HCT116 (cell line): Measurements from ENCODE around the gene CUX1. TPM values are rescaled to one million over a fixed set of nuclear protein-coding genes. Genes with fewer than 3 reads are reported as not detected.

Experiments used
- ATAC-seq: fragments of 200-7000 bp; cut with Tn5 transposase; 2 replicates; pipeline ENCODE4 v1.9.1; 2020; ENCODE audit warnings: mild to moderate bottlenecking, moderate library complexity
- BruUV-seq: library from RNA; stranded (reverse); fragments of 400-500 nt; replicated peaks from 2 replicates; lab custom pipeline; 2021; lab: Mats Ljungman, UMichigan
- CTCF ChIA-PET: fragments of 300-600 bp; sonication (Branson Sonifier 250); formaldehyde crosslinking; loops from one replicate; lab custom pipeline; 2021; ENCODE audit warnings: antibody characterized with exemption; lab: Charles Lee
- POLR2A ChIA-PET: fragments of 300-600, 350-600 bp; sonication (Branson Sonifier 250); formaldehyde crosslinking; loops from one replicate; lab custom pipeline; 2021; ENCODE audit warnings: antibody characterized with exemption; lab: Charles Lee
- RAD21 ChIA-PET, 2 experiments: fragments of 300-600 bp; sonication (Branson Sonifier 250); formaldehyde crosslinking; loops; one replicate each; lab custom pipeline; 2023; ENCODE audit warnings: low total read pairs in 2 of 2; ENCODE audit not compliant: uncharacterized antibody in 2 of 2, unreplicated experiment in 2 of 2, low non-redundant PET in 1 of 2; lab: Charles Lee
- DNase-seq: peaks from one replicate; pipeline ENCODE4 v3.0.0-alpha.2; 2010; ENCODE audit warnings: low read depth, low spot score
- H2AFZ ChIP-seq: fragments of 200-600 bp; shearing (Covaris generic), sonication (generic); 2 replicates; pipeline ENCODE4 v1.6.1; 2017; ENCODE audit warnings: low read depth, mixed run types, mixed read lengths, antibody characterized with exemption, low read length; ENCODE audit not compliant: poor library complexity, severe bottlenecking
- H3K27ac ChIP-seq: 2 replicates; pipeline ENCODE4 v1.5.1; 2012; ENCODE audit warnings: low read depth, low read length
- H3K27me3 ChIP-seq: fragments of 200-600 bp; sonication (generic); 2 replicates; pipeline ENCODE4 v1.6.1; 2016; ENCODE audit warnings: mixed run types, low read length, mixed read lengths; ENCODE audit not compliant: insufficient read depth
- H3K36me3 ChIP-seq, 2 experiments: fragments of 200-500 bp in 1 of 2; fragments of 200-600 bp in 1 of 2; sonication (Bioruptor generic) in 1 of 2; sonication (generic) in 1 of 2; 2 replicates each; pipeline versions ENCODE4 v1.5.1 to v1.6.1; 2014 to 2016; ENCODE audit warnings: low read length in 2 of 2, inconsistent platforms in 1 of 2, mixed read lengths in 1 of 2, mixed run types in 1 of 2; ENCODE audit not compliant: insufficient read depth in 2 of 2, control insufficient read depth in 1 of 2
- H3K4me1 ChIP-seq, 2 experiments: fragments of 200-600 bp in 1 of 2; sonication (generic) in 1 of 2; 2 replicates each; pipeline versions ENCODE4 v1.5.1 to v1.6.1; 2012 to 2017; ENCODE audit warnings: low read length in 2 of 2, inconsistent platforms in 1 of 2, mild to moderate bottlenecking in 1 of 2, mixed read lengths in 1 of 2, mixed run types in 1 of 2, moderate library complexity in 1 of 2; ENCODE audit not compliant: insufficient read depth in 2 of 2, control insufficient read depth in 1 of 2
- H3K4me2 ChIP-seq: fragments of 200-600 bp; sonication (generic); 2 replicates; pipeline ENCODE4 v1.6.1; 2017; ENCODE audit warnings: mixed run types, low read length, mixed read lengths
- H3K4me3 ChIP-seq, 2 experiments: fragments of 200-600 bp in 1 of 2; sonication (generic) in 1 of 2; replicated peaks in 1 of 2; 2 replicates each; pipeline ENCODE4 v1.5.1; 2011 to 2016; ENCODE audit warnings: low read length in 2 of 2, control low read depth in 1 of 2, low read depth in 1 of 2, mild to moderate bottlenecking in 1 of 2, mixed read lengths in 1 of 2, mixed run types in 1 of 2
- H3K79me2 ChIP-seq: fragments of 200-600 bp; sonication (generic); 2 replicates; pipeline ENCODE4 v1.6.1; 2017; ENCODE audit warnings: mild to moderate bottlenecking, mixed run types, low read length, moderate library complexity, mixed read lengths; ENCODE audit not compliant: insufficient read depth
- H3K9ac ChIP-seq: fragments of 200-600 bp; sonication (generic); 2 replicates; pipeline ENCODE4 v1.6.1; 2016; ENCODE audit warnings: low read length, mixed read lengths
- H3K9me2 ChIP-seq: fragments of 200-600 bp; sonication (generic), shearing (Covaris generic); 2 replicates; pipeline ENCODE4 v1.6.1; 2017; ENCODE audit warnings: mixed run types, mild to moderate bottlenecking, moderate library complexity; ENCODE audit not compliant: insufficient read depth
- H3K9me3 ChIP-seq, 2 experiments: fragments of 200-500 bp in 1 of 2; fragments of 200-600 bp in 1 of 2; sonication (Bioruptor generic) in 1 of 2; sonication (generic) in 1 of 2; 2 replicates each; pipeline ENCODE4 v1.6.1; 2014 to 2017; ENCODE audit warnings: low read length in 2 of 2, mixed read lengths in 2 of 2, inconsistent platforms in 1 of 2, low read depth in 1 of 2, mild to moderate bottlenecking in 1 of 2, mixed run types in 1 of 2, moderate library complexity in 1 of 2; ENCODE audit not compliant: control insufficient read depth in 1 of 2, insufficient read depth in 1 of 2
- H4K20me1 ChIP-seq: fragments of 200-600 bp; sonication (generic), shearing (Covaris generic); 2 replicates; pipeline ENCODE4 v1.6.1; 2017; ENCODE audit warnings: mixed run types, mild to moderate bottlenecking, moderate library complexity; ENCODE audit not compliant: insufficient read depth
- CBX3 ChIP-seq: IDR thresholded peaks from 2 replicates; pipeline ENCODE4 v1.6.1; 2012; ENCODE audit warnings: low read depth
- CEBPB ChIP-seq: IDR thresholded peaks from 2 replicates; pipeline ENCODE4 v1.6.1; 2012; ENCODE audit warnings: low read depth
- EGR1 ChIP-seq: IDR thresholded peaks from 2 replicates; pipeline ENCODE4 v1.6.1; 2012; ENCODE audit warnings: low read depth
- EZH2 ChIP-seq: fragments of 200-600 bp; sonication (generic); IDR thresholded peaks from 2 replicates; pipeline ENCODE4 v1.6.1; 2017; ENCODE audit warnings: antibody characterized with exemption, mixed run types
- EZH2phosphoT487 ChIP-seq: fragments of 200-600 bp; IDR thresholded peaks from 2 replicates; pipeline ENCODE4 v1.6.1; 2018; ENCODE audit warnings: antibody characterized with exemption, borderline replicate concordance
- FOSL1 ChIP-seq: IDR thresholded peaks from 2 replicates; pipeline ENCODE4 v1.6.1; 2012; ENCODE audit warnings: low read depth
- POLR2A ChIP-seq: IDR thresholded peaks from 2 replicates; pipeline ENCODE4 v1.7.0; 2011; ENCODE audit warnings: borderline replicate concordance; ENCODE audit not compliant: insufficient read depth, insufficient read length; ENCODE audit errors: extremely low read depth
- POLR2AphosphoS5 ChIP-seq: IDR thresholded peaks from 2 replicates; pipeline ENCODE4 v1.6.1; 2011; ENCODE audit warnings: mild to moderate bottlenecking, low read depth, low read length, moderate library complexity
- RAD21 ChIP-seq: IDR thresholded peaks from 2 replicates; pipeline ENCODE4 v1.6.1; 2012; ENCODE audit warnings: low read depth, mild to moderate bottlenecking
- SIN3A ChIP-seq: IDR thresholded peaks from 2 replicates; pipeline ENCODE4 v1.6.1; 2012; ENCODE audit warnings: low read depth
- SP1 ChIP-seq: IDR thresholded peaks from 2 replicates; pipeline ENCODE4 v1.6.1; 2012; ENCODE audit warnings: low read depth
- YY1 ChIP-seq: IDR thresholded peaks from 2 replicates; pipeline ENCODE4 v1.6.1; 2011; ENCODE audit warnings: low read length, low read depth, moderate library complexity, mild to moderate bottlenecking; ENCODE audit not compliant: insufficient replicate concordance; ENCODE audit errors: extremely low read depth
- ZFX ChIP-seq: fragments of 450-650 bp; IDR thresholded peaks from 2 replicates; pipeline ENCODE4 v1.6.1; 2017
- ZNF274 ChIP-seq: fragments of 200-500 bp; sonication (Bioruptor generic); IDR thresholded peaks from 2 replicates; pipeline ENCODE4 v1.6.1; 2014; ENCODE audit warnings: mild to moderate bottlenecking, low read depth, low read length, inconsistent platforms
- intact Hi-C: fragments of 100-400 bp; cut with micrococcal nuclease; formaldehyde crosslinking; loops from 2 replicates; pipeline ENCODE4 v1.10.0; 2022
- total RNA-seq: library from RNA; stranded (reverse); gene quantifications from one replicate; pipeline ENCODE4 v1.2.1, GENCODE V29; 2021; ENCODE audit not compliant: unreplicated experiment
- TF ChIP-seq, protein P1 (sequence below): IDR thresholded peaks from 2 replicates; pipeline ENCODE4 v1.6.1; 2012; ENCODE audit warnings: low read depth
- TF ChIP-seq, protein P2 (sequence below): IDR thresholded peaks from 2 replicates; pipeline ENCODE4 v1.6.1; 2012
- TF ChIP-seq, protein P3 (sequence below): IDR thresholded peaks from 2 replicates; pipeline ENCODE4 v1.6.1; 2012
- TF ChIP-seq, protein P4 (sequence below): IDR thresholded peaks from 2 replicates; pipeline ENCODE4 v1.6.1; 2011; ENCODE audit warnings: mild to moderate bottlenecking, low read length, moderate library complexity; ENCODE audit not compliant: insufficient replicate concordance; ENCODE audit errors: extremely low read depth
- TF ChIP-seq, protein P5 (sequence below), 3 experiments: fragments of 200-600 bp in 1 of 3; sonication (generic) in 1 of 3; IDR thresholded peaks in 2 of 3; conservative IDR thresholded peaks in 1 of 3; 2 replicates each; pipeline ENCODE4 v1.5.1; 2012 to 2017; ENCODE audit warnings: low read depth in 2 of 3, low read length in 2 of 3, antibody characterized with exemption in 1 of 3, borderline replicate concordance in 1 of 3, control low read depth in 1 of 3, mild to moderate bottlenecking in 1 of 3, mixed read lengths in 1 of 3, mixed run types in 1 of 3, moderate library complexity in 1 of 3; ENCODE audit not compliant: insufficient read depth in 1 of 3

CUX1 gene
- total RNA-seq, 1 experiment from 2014 or later: 68.9 TPM

DNA sequence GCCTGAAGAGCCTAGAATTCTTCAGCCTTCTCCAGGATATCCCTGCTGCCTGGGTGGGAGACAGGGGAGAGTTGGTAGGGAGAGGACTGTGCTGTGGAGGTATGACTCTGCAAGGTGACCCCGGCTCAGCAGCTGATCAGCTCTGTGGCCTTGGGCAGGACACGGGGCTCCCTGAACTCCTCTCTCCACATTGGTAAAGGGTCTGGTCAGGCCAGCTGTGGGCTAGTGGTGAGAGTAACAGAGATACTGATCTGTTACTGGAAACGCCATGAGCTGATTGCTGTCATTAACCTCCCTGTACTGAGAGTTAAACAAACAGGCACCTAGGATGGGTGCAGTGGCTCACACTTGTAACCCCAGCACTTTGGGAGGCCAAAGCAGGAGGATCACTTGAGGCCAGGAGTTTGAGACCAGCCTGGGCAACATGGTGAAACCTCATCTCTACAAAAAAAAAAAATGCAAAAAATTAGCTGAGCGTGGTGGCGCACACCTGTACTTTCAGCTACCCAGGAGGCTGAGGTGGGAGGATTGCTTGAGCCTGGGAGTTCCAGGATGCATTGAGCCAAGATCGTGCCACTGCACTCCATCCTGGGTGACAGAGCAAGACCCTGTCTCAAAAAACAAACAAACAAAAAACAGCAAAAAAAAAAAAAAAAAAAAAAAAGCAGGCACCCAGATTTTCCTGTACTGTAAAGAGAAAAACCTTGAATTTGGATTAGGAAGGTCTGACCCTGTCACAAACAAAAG lies 151.5 kb downstream of the CUX1 start:
- ATAC-seq: no peak
- H4K20me1 ChIP-seq: 0 out of 2 replicates have a peak, but pooled peaks cover 3% of the 10 kb centered on the region
- POLR2A ChIA-PET: interaction anchor here (0.7 to 0.8 kb wide), 2 partner anchors 13 to 79 kb away, joined by 3 to 4 read pairs; no protein-coding TSS in a partner anchor
- TF ChIP-seq CEBPB: no peak
- TF ChIP-seq EZH2: no peak
- TF ChIP-seq ZFX: no peak
- TF ChIP-seq, protein P1, sequence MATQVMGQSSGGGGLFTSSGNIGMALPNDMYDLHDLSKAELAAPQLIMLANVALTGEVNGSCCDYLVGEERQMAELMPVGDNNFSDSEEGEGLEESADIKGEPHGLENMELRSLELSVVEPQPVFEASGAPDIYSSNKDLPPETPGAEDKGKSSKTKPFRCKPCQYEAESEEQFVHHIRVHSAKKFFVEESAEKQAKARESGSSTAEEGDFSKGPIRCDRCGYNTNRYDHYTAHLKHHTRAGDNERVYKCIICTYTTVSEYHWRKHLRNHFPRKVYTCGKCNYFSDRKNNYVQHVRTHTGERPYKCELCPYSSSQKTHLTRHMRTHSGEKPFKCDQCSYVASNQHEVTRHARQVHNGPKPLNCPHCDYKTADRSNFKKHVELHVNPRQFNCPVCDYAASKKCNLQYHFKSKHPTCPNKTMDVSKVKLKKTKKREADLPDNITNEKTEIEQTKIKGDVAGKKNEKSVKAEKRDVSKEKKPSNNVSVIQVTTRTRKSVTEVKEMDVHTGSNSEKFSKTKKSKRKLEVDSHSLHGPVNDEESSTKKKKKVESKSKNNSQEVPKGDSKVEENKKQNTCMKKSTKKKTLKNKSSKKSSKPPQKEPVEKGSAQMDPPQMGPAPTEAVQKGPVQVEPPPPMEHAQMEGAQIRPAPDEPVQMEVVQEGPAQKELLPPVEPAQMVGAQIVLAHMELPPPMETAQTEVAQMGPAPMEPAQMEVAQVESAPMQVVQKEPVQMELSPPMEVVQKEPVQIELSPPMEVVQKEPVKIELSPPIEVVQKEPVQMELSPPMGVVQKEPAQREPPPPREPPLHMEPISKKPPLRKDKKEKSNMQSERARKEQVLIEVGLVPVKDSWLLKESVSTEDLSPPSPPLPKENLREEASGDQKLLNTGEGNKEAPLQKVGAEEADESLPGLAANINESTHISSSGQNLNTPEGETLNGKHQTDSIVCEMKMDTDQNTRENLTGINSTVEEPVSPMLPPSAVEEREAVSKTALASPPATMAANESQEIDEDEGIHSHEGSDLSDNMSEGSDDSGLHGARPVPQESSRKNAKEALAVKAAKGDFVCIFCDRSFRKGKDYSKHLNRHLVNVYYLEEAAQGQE: no peak
- no peak for TF ChIP-seq CBX3
- TF ChIP-seq RAD21: no peak
- TF ChIP-seq, protein P2, sequence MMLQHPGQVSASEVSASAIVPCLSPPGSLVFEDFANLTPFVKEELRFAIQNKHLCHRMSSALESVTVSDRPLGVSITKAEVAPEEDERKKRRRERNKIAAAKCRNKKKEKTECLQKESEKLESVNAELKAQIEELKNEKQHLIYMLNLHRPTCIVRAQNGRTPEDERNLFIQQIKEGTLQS: no peak
- TF ChIP-seq EGR1: no peak
- TF ChIP-seq POLR2A: no peak
- TF ChIP-seq SP1: no peak
- TF ChIP-seq POLR2AphosphoS5: no peak
- TF ChIP-seq FOSL1: no peak
- TF ChIP-seq, protein P3, sequence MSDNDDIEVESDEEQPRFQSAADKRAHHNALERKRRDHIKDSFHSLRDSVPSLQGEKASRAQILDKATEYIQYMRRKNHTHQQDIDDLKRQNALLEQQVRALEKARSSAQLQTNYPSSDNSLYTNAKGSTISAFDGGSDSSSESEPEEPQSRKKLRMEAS: no peak
- TF ChIP-seq YY1: no peak
- no peak for TF ChIP-seq ZNF274
- TF ChIP-seq, protein P4, sequence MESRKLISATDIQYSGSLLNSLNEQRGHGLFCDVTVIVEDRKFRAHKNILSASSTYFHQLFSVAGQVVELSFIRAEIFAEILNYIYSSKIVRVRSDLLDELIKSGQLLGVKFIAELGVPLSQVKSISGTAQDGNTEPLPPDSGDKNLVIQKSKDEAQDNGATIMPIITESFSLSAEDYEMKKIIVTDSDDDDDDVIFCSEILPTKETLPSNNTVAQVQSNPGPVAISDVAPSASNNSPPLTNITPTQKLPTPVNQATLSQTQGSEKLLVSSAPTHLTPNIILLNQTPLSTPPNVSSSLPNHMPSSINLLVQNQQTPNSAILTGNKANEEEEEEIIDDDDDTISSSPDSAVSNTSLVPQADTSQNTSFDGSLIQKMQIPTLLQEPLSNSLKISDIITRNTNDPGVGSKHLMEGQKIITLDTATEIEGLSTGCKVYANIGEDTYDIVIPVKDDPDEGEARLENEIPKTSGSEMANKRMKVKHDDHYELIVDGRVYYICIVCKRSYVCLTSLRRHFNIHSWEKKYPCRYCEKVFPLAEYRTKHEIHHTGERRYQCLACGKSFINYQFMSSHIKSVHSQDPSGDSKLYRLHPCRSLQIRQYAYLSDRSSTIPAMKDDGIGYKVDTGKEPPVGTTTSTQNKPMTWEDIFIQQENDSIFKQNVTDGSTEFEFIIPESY: no peak
- TF ChIP-seq, protein P5, sequence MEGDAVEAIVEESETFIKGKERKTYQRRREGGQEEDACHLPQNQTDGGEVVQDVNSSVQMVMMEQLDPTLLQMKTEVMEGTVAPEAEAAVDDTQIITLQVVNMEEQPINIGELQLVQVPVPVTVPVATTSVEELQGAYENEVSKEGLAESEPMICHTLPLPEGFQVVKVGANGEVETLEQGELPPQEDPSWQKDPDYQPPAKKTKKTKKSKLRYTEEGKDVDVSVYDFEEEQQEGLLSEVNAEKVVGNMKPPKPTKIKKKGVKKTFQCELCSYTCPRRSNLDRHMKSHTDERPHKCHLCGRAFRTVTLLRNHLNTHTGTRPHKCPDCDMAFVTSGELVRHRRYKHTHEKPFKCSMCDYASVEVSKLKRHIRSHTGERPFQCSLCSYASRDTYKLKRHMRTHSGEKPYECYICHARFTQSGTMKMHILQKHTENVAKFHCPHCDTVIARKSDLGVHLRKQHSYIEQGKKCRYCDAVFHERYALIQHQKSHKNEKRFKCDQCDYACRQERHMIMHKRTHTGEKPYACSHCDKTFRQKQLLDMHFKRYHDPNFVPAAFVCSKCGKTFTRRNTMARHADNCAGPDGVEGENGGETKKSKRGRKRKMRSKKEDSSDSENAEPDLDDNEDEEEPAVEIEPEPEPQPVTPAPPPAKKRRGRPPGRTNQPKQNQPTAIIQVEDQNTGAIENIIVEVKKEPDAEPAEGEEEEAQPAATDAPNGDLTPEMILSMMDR (IDR thresholded peaks at IDR 0.05 in 2 of 3, conservative IDR thresholded peaks at IDR 0.05 in 1 of 3; ENCODE audit: borderline replicate concordance in 1 of 3, insufficient read depth in 1 of 3, low read depth in 2 of 3, low read length in 2 of 3): no peak
- no peak for TF ChIP-seq SIN3A
- no peak for TF ChIP-seq EZH2phosphoT487
- TF ChIP-seq, all 23 proteins: peak for 0
- no peaks in the 10 kb centered on the region for H3K36me3 ChIP-seq
- peaks cover 32% of the 10 kb centered on the region for H3K79me2 ChIP-seq
- no peaks in the 10 kb centered on the region for H3K9me3 ChIP-seq
- no peak overlapping the region for H3K4me2 ChIP-seq
- H3K9ac ChIP-seq: no peak overlapping the region
- ChIA-PET CTCF (no interaction called here), RAD21 (no interaction called here)
- intact Hi-C loops: no loop called here
- H3K27ac ChIP-seq: no peak overlapping the region
- no peaks in the 10 kb centered on the region for H3K27me3 ChIP-seq
- H3K4me1 ChIP-seq: peaks cover 0 to 15% of the 10 kb centered on the region in 2 experiments; a peak in 1 of 4 replicates
- no peak overlapping the region for H3K4me3 ChIP-seq
- H2AFZ ChIP-seq: no peak overlapping the region
- BruUV-seq: no TSS peak
- no peak for DNase-seq
- no peaks in the 10 kb centered on the region for H3K9me2 ChIP-seq
